ENCODE measurements around the gene CALCOCO2. TPM values are rescaled to one million over a fixed set of nuclear protein-coding genes. Genes with fewer than 3 reads are reported as not detected.
A peak's percentile ranks its signal among the peaks of the same experiment; 100 is the strongest.

The CALCOCO2 gene
- total and polyA plus RNA-seq, 10 of the 15 experiments (the other 5 are each of a cell fraction or from before 2014, with no cell fraction given), result 20.2 to 138 (median 53.1) TPM

DNA sequence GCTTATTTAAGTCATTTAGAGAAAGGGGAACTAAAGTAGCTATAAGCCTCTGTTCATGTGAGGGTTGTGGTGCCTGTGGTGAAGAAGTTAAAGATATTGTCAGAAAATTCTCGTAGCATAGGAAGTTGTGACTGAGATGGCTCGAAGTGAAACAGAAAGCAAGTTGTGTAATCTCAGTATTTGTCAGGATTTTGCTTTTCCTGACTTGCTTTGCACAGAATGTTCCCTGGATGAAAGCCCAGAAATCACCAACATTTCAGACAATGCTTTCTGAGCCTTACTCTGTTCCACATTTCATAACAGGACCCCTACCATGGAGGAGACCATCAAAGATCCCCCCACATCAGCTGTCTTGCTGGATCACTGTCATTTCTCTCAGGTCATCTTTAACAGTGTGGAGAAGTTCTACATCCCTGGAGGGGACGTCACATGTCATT, 10.6 kb downstream of the CALCOCO2 start (continued):
- TF ChIP-seq MXI1 (IDR thresholded peaks at IDR 0.05; ENCODE audit: low read depth, low read length), result no peak; the same call in 1 of the 2 replicates
- no peak for TF ChIP-seq KLF5 (IDR thresholded peaks at IDR 0.05; ENCODE audit: partially characterized antibody)
- TF ChIP-seq EED (IDR thresholded peaks at IDR 0.05; ENCODE audit: low read depth), result peak; percentile 91
- no peak for TF ChIP-seq TCF3 (IDR thresholded peaks at IDR 0.05; ENCODE audit: borderline replicate concordance, insufficient read depth, low read depth, low read length)
- TF ChIP-seq, protein P1, sequence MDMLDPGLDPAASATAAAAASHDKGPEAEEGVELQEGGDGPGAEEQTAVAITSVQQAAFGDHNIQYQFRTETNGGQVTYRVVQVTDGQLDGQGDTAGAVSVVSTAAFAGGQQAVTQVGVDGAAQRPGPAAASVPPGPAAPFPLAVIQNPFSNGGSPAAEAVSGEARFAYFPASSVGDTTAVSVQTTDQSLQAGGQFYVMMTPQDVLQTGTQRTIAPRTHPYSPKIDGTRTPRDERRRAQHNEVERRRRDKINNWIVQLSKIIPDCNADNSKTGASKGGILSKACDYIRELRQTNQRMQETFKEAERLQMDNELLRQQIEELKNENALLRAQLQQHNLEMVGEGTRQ (IDR thresholded peaks at IDR 0.05; ENCODE audit: borderline replicate concordance, low read depth, low read length), result no peak; the same call in 1 of the 2 replicates
- TF ChIP-seq IRF4 (IDR thresholded peaks at IDR 0.05; ENCODE audit: low read depth, low read length), result peak; percentile 84
- TF ChIP-seq FOS (IDR thresholded peaks at IDR 0.05; ENCODE audit: borderline replicate concordance, extremely low read depth, insufficient read length), result no peak
- TF ChIP-seq MYC (IDR thresholded peaks at IDR 0.05; ENCODE audit: insufficient read depth, insufficient read length, insufficient replicate concordance, low read length, severe bottlenecking), result no peak
- TF ChIP-seq, protein P2, sequence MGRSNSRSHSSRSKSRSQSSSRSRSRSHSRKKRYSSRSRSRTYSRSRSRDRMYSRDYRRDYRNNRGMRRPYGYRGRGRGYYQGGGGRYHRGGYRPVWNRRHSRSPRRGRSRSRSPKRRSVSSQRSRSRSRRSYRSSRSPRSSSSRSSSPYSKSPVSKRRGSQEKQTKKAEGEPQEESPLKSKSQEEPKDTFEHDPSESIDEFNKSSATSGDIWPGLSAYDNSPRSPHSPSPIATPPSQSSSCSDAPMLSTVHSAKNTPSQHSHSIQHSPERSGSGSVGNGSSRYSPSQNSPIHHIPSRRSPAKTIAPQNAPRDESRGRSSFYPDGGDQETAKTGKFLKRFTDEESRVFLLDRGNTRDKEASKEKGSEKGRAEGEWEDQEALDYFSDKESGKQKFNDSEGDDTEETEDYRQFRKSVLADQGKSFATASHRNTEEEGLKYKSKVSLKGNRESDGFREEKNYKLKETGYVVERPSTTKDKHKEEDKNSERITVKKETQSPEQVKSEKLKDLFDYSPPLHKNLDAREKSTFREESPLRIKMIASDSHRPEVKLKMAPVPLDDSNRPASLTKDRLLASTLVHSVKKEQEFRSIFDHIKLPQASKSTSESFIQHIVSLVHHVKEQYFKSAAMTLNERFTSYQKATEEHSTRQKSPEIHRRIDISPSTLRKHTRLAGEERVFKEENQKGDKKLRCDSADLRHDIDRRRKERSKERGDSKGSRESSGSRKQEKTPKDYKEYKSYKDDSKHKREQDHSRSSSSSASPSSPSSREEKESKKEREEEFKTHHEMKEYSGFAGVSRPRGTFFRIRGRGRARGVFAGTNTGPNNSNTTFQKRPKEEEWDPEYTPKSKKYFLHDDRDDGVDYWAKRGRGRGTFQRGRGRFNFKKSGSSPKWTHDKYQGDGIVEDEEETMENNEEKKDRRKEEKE (IDR thresholded peaks at IDR 0.05), result no peak
- TF ChIP-seq IKZF1 (conservative IDR thresholded peaks at IDR 0.05), result peak; percentile 91
- TF ChIP-seq CREB1 (IDR thresholded peaks at IDR 0.05; ENCODE audit: low read depth), result peak; percentile 29; the same call in 1 of the 2 replicates
- no peak for TF ChIP-seq ZNF274 (IDR thresholded peaks at IDR 0.05; ENCODE audit: insufficient read depth, insufficient read length)
- TF ChIP-seq, protein P3, sequence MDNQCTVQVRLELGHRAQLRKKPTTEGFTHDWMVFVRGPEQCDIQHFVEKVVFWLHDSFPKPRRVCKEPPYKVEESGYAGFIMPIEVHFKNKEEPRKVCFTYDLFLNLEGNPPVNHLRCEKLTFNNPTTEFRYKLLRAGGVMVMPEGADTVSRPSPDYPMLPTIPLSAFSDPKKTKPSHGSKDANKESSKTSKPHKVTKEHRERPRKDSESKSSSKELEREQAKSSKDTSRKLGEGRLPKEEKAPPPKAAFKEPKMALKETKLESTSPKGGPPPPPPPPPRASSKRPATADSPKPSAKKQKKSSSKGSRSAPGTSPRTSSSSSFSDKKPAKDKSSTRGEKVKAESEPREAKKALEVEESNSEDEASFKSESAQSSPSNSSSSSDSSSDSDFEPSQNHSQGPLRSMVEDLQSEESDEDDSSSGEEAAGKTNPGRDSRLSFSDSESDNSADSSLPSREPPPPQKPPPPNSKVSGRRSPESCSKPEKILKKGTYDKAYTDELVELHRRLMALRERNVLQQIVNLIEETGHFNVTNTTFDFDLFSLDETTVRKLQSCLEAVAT (IDR thresholded peaks at IDR 0.05), result peak; percentile 90
- no peak for TF ChIP-seq ASH2L (IDR thresholded peaks at IDR 0.05; ENCODE audit: borderline replicate concordance, low read depth)
- TF ChIP-seq DPF2 (IDR thresholded peaks at IDR 0.05), result peak; percentile 90
- TF ChIP-seq, protein P4, sequence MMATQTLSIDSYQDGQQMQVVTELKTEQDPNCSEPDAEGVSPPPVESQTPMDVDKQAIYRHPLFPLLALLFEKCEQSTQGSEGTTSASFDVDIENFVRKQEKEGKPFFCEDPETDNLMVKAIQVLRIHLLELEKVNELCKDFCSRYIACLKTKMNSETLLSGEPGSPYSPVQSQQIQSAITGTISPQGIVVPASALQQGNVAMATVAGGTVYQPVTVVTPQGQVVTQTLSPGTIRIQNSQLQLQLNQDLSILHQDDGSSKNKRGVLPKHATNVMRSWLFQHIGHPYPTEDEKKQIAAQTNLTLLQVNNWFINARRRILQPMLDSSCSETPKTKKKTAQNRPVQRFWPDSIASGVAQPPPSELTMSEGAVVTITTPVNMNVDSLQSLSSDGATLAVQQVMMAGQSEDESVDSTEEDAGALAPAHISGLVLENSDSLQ (IDR thresholded peaks at IDR 0.05), result 0 out of 2 replicates have a peak, but pooled peaks have one; percentile 14
- TF ChIP-seq, protein P5, sequence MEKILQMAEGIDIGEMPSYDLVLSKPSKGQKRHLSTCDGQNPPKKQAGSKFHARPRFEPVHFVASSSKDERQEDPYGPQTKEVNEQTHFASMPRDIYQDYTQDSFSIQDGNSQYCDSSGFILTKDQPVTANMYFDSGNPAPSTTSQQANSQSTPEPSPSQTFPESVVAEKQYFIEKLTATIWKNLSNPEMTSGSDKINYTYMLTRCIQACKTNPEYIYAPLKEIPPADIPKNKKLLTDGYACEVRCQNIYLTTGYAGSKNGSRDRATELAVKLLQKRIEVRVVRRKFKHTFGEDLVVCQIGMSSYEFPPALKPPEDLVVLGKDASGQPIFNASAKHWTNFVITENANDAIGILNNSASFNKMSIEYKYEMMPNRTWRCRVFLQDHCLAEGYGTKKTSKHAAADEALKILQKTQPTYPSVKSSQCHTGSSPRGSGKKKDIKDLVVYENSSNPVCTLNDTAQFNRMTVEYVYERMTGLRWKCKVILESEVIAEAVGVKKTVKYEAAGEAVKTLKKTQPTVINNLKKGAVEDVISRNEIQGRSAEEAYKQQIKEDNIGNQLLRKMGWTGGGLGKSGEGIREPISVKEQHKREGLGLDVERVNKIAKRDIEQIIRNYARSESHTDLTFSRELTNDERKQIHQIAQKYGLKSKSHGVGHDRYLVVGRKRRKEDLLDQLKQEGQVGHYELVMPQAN (conservative IDR thresholded peaks at IDR 0.05), result no peak; the same call in 1 of the 2 replicates
- TF ChIP-seq YY1 (IDR thresholded peaks at IDR 0.05; ENCODE audit: low read depth, low read length), result no peak
- no peak for TF ChIP-seq YBX1 (IDR thresholded peaks at IDR 0.05)
- TF ChIP-seq CBX3 (IDR thresholded peaks at IDR 0.05; ENCODE audit: borderline replicate concordance, low read depth), result no peak
- TF ChIP-seq STAT3 (IDR thresholded peaks at IDR 0.05; ENCODE audit: low read depth, low read length), result no peak
